D721Med (cell line): Measurements from ENCODE around the gene TMEM135.

Source experiments
- DNase-seq: peaks from one replicate; pipeline ENCODE4 v3.0.0; 2011; ENCODE audit warnings: low spot score; ENCODE audit not compliant: insufficient read length
- FAIRE-seq: peaks from 2 replicates; lab custom pipeline; 2011; peaks lifted over from hg19 to GRCh38; lab: Jason Lieb, UNC
- CTCF ChIP-seq: IDR thresholded peaks from 2 replicates; pipeline ENCODE4 v1.5.1; 2012; ENCODE audit warnings: mild to moderate bottlenecking, control low read depth; ENCODE audit not compliant: insufficient read depth; ENCODE audit errors: missing control alignments

Gene TMEM135

GRCh38 chr11:87298155-87298554, 260.4 kb downstream of the TMEM135 start:
- TF ChIP-seq CTCF = no peak
- FAIRE-seq (no peak), DNase-seq (no peak)

- no peak for DNase-seq
- no peak for FAIRE-seq
- TF ChIP-seq CTCF = no peak
Measured at GRCh38 chr11:87299041-87299481, 261.3 kb downstream of the TMEM135 start.

GRCh38 chr11:87300640-87301380, 263.1 kb downstream of the TMEM135 start:
- DNase-seq (no peak), FAIRE-seq (no peak)
- no peak for TF ChIP-seq CTCF

- TF ChIP-seq CTCF = no peak
- DNase-seq (no peak), FAIRE-seq (no peak)
Measured at GRCh38 chr11:87301785-87302540, 264.2 kb downstream of the TMEM135 start.

- FAIRE-seq (no peak), DNase-seq (no peak)
- no peak for TF ChIP-seq CTCF
Measured at GRCh38 chr11:87304412-87304811, 266.7 kb downstream of the TMEM135 start.

- DNase-seq = no peak
- no peak for FAIRE-seq
- no peak for TF ChIP-seq CTCF
Measured at GRCh38 chr11:87306262-87306851, 268.6 kb downstream of the TMEM135 start.
